NCI-H524 (cell line): ENCODE results near the gene STAT2.
"Not testable (repeated sequence)": the region's sequence is repeated elsewhere in the genome, so short reads cannot be mapped to it uniquely, and the experiment has no call there.

Source experiments
- DNase-seq, 2 experiments: peaks; one replicate each; lab custom pipeline; 2025; lab: John Stamatoyannopoulos, UW

STAT2 gene

GRCh38 chr12:56362130-56363059, 2.5 kb upstream of the STAT2 start, which contains the start of gene APOF:
Gene APOF, minus strand, starts transcription at chr12:56362857. Its CDS starts 112 bp downstream, at chr12:56362745.
- no peak for DNase-seq

- DNase-seq: no peak
Measured at GRCh38 chr12:56361487-56362129, 1.7 kb upstream of the STAT2 start.

GRCh38 chr12:56358836-56359532, 923 bp downstream of the STAT2 start:
- DNase-seq: no peak

GRCh38 chr12:56351325-56351724, 8.6 kb downstream of the STAT2 start:
- no peak for DNase-seq

GRCh38 chr12:56350662-56351061, 9.2 kb downstream of the STAT2 start:
- DNase-seq: no peak

GRCh38 chr12:56348776-56349175, 11.1 kb downstream of the STAT2 start:
- no peak for DNase-seq

GRCh38 chr12:56347255-56347654, 12.7 kb downstream of the STAT2 start:
- DNase-seq: not testable (repeated sequence)

GRCh38 chr12:56346675-56347074, 13.2 kb downstream of the STAT2 start:
- no peak for DNase-seq

GRCh38 chr12:56342290-56342689, 17.6 kb downstream of the STAT2 start:
- not testable (repeated sequence) for DNase-seq

GRCh38 chr12:56341616-56342015, 18.3 kb downstream of the STAT2 start:
- no peak for DNase-seq

- DNase-seq: no peak
Measured at GRCh38 chr12:56339158-56339422, 20.8 kb downstream of the STAT2 start.

- DNase-seq: no peak
Measured at GRCh38 chr12:56338308-56339157, 21.4 kb downstream of the STAT2 start, which contains the start of gene IL23A. Gene IL23A, plus strand, starts transcription at chr12:56338884. Its CDS starts 161 bp downstream, at chr12:56339045.

GRCh38 chr12:56337753-56338251, 22.1 kb downstream of the STAT2 start:
- no peak for DNase-seq

GRCh38 chr12:56336361-56337167, 23.3 kb downstream of the STAT2 start:
- no peak for DNase-seq

GRCh38 chr12:56335527-56335926, 24.4 kb downstream of the STAT2 start:
- not testable (repeated sequence) for DNase-seq

- DNase-seq: no peak
Measured at GRCh38 chr12:56334490-56334793, 25.5 kb downstream of the STAT2 start.

GRCh38 chr12:56333679-56334489, 26.0 kb downstream of the STAT2 start, which contains the start of gene PAN2:
Gene PAN2, minus strand, starts transcription at chr12:56334000. Its CDS starts 906 bp downstream, at chr12:56333094.
- peak; percentile 92 to 93 for DNase-seq

- no peak for DNase-seq
Measured at GRCh38 chr12:56333197-56333678, 26.7 kb downstream of the STAT2 start.

- DNase-seq: no peak
Measured at GRCh38 chr12:56332512-56333196, 27.3 kb downstream of the STAT2 start.
